H1 (cell line): ENCODE measurements around the gene HJURP. TPM values are rescaled to one million over a fixed set of nuclear protein-coding genes. Genes with fewer than 3 reads are reported as not detected.

ENCODE experiments used
- BACH1 ChIP-seq: IDR thresholded peaks from 2 replicates; pipeline ENCODE4 v1.6.1; 2012; ENCODE audit warnings: low read length, improper control_type of control experiment
- BCL11A ChIP-seq, 2 experiments: IDR thresholded peaks; one replicate each; pipeline ENCODE4 v1.6.1; 2011; ENCODE audit warnings: low read depth in 2 of 2, low read length in 2 of 2, mild to moderate bottlenecking in 2 of 2
- CHD2 ChIP-seq: IDR thresholded peaks from 2 replicates; pipeline ENCODE4 v1.6.1; 2012; ENCODE audit warnings: low read length, improper control_type of control experiment
- CREB1 ChIP-seq: IDR thresholded peaks from 2 replicates; pipeline ENCODE4 v1.6.1; 2012; ENCODE audit warnings: inconsistent platforms
- CTCF ChIP-seq, 3 experiments: IDR thresholded peaks; 1 replicate in 2 of 3; 2 replicates in 1 of 3; pipeline versions ENCODE4 v1.5.1 to v1.6.1; 2011; ENCODE audit warnings: low read length in 3 of 3, mild to moderate bottlenecking in 3 of 3, inconsistent platforms in 2 of 3, low read depth in 1 of 3, moderate library complexity in 1 of 3; ENCODE audit not compliant: insufficient read depth in 1 of 3; ENCODE audit errors: control extremely low read depth in 1 of 3
- PHF8 ChIP-seq: fragments of 200-600 bp; sonication (generic); conservative IDR thresholded peaks from 2 replicates; pipeline ENCODE4 v1.7.1; 2012; ENCODE audit warnings: low read depth, mild to moderate bottlenecking, inconsistent platforms, low read length, moderate library complexity
- SUZ12 ChIP-seq: fragments of 200-600 bp; sonication (generic); IDR thresholded peaks from 2 replicates; pipeline ENCODE4 v1.6.1; 2012; ENCODE audit warnings: mild to moderate bottlenecking, inconsistent platforms, low read length, moderate library complexity, mixed read lengths
- polyA plus RNA-seq, 7 experiments: library from polyadenylated mRNA; depleted of rRNA in 3 of 7; stranded (reverse) in 5 of 7; unstranded in 2 of 7; fragments of >200 nt in 5 of 7; fragments of 200-250 nt in 2 of 7; gene quantifications; 1 replicate in 5 of 7; 2 replicates in 1 of 7; 4 replicates in 1 of 7; pipeline versions ENCODE4 v1.2.1 to v1.2.3, GENCODE V29; 2011 to 2013; ENCODE audit warnings: missing spikeins in 2 of 7, mixed read lengths in 2 of 7
- total RNA-seq: library from RNA; stranded (reverse); fragmentation: NEBNext Ultra II Directional; extraction: Animal tissue kit (Norgen Biotek cat#: 25700); gene quantifications from 2 replicates; pipeline ENCODE4 v1.2.1, GENCODE V29; 2021

The HJURP gene
- total and polyA plus RNA-seq, 2 of the 8 experiments (the other 6 are each of a cell fraction or from before 2014, with no cell fraction given), result 49.3 to 60.5 TPM

- TF ChIP-seq BCL11A (IDR thresholded peaks at IDR 0.05; ENCODE audit: low read depth in 2 of 2, low read length in 2 of 2), result no peak
- no peak for TF ChIP-seq SUZ12
- no peak for TF ChIP-seq CHD2
- TF ChIP-seq CTCF (IDR thresholded peaks at IDR 0.05; ENCODE audit: control extremely low read depth in 1 of 3, insufficient read depth in 1 of 3, low read depth in 1 of 3, low read length in 3 of 3), result no peak
- TF ChIP-seq BACH1, result no peak
- TF ChIP-seq PHF8, result no peak
- no peak for TF ChIP-seq CREB1
These were observed 52.1 kb downstream of the HJURP start (continued) for GRCh38 chr2:233802132-233802815.
